NCI-H1105 (cell line): ENCODE measurements around the gene GAPDHS.

Experiments used
- DNase-seq: peaks from one replicate; lab custom pipeline; 2025; lab: John Stamatoyannopoulos, UW

The GAPDHS gene

DNA sequence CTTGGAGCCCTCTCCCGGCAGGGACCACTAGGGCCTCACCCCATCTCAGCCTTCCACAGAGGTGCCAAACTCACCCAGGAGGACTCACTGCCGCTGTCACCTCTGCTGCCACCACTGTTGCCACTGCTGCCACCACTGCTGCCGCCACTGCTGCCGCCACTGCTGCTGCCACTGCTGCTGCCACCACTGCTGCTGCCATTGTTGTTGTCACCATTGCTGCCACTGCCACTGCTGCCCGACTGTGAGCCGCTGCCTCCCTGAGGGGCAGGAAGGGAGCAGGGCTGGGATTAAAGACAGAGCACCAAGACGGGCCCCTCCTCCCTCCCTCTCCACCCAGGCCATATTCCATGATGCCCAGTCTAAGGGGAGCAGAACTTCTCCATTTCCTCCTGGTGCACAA lies 21.9 kb upstream of the GAPDHS start:
- DNase-seq: no peak

DNA sequence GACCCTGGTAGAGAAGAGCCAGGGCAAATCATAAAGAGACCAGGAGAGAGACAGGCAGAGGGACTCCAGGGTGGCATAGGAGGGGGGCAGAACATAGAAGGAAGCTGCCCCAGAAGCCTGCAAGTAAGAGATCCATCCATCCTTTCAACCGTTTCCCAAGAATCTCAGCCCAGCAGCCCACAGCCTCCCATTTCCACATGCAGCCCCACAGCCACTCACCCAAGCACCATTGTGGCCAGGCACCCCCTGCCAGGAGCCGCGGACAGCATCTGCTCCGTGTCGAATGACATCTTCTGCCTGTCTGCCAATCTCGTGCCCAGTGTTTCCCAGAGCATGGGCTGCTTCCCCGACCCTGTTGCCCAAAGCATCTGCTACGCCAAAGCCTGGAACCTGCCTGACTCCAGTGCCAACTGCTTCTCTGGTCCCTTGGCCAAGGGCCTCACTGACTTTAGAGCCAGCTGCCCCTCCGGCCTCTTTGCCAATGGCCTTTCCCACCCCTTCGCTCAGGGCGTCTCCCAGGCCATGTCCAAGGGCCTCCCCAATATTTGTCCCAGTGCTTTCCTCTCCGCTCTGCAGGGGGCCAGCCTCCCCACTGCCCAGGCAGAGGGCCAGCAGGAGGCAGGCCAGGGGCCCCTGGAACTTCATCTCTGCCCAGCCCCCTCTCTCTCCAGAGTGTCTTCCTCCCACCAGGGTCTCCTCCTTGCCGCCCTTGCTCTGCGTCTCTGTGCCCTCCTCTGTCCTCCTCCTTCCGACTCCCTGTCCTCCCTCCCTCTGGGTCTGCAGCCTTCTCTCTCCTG lies 20.2 kb upstream of the GAPDHS start:
- no peak for DNase-seq

DNA sequence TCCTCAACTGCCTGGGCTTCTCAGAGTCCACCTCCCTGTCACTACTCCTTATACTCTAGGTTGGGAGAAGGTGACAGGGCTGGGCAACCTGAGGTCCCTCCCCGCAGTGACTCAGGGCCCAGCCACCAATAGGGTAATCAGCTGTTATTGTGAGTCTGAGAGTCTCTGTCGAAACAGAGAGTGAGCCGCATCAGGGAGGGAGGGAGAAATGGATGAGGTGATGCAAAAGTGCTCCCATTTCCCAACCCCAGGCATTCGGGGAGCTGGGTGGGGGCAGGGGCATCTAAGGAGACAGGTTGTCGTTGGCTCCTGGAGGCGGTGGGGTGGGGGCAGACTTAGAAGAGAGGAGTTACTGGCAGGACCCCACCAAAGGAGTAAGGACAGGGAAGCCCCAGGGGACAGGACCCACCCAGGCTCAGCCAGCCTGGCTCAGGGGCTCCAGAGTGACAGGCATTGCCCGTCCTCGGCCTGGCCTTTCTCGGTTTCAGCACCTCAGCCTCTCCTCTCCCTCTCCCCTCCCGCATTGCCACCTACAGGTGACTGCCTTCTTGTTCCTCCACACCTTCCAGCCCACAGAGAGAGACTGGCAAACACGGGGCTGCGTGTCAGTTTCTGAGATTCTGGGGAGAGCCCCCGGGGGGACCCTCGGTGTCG lies 19.5 kb upstream of the GAPDHS start, which contains the start of gene DMKN:
DMKN (minus strand) TSS at position 22 of the 654 bp plus-strand sequence. CDS start 174 bp downstream, outside the sequence.
- DNase-seq: no peak

DNA sequence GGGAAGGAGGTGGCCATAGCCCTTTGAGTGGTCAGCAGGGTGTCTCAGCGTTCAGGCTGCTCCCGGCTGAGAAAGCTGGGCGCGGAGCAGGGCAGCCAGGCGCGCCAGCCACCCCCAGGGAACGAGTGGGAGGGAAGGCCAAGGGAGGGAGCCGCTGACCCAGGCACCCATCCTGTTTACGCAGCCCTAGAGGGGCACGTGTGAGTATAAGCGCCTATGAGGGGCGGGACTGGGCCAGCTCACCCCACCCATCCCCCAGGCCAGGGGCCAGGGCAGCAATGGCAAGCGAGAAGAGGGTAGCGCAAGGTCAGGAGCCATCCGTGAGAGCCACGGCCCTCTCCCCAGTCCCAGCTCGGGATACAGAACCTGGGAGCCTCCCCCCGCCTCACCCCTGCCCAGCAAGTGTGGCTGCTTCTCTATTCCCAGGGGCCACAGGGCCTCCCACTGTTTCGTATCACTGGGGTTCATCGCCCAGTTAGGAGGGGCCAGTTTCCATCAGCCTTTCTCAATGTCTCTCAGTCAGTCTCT lies 18.9 kb upstream of the GAPDHS start:
- no peak for DNase-seq

DNA sequence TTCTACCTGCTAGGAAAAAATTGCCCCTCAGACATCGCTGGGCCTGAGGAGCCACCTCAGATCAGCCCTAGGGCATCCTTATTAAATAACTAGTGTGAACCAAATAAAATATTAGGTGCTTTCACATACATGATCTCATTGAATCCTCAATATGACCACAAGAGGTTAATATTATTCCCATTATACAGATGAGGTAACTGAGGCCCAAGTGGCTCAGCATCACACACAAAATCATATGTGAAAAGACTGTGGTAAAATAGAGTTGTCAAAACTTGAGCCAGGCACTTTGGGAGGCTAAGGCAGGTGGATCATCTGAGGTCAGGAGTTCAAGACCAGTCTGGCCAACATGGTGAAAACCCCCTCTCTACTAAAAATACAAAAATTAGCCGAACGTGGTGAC lies 16.9 kb upstream of the GAPDHS start:
- DNase-seq: no peak

DNA sequence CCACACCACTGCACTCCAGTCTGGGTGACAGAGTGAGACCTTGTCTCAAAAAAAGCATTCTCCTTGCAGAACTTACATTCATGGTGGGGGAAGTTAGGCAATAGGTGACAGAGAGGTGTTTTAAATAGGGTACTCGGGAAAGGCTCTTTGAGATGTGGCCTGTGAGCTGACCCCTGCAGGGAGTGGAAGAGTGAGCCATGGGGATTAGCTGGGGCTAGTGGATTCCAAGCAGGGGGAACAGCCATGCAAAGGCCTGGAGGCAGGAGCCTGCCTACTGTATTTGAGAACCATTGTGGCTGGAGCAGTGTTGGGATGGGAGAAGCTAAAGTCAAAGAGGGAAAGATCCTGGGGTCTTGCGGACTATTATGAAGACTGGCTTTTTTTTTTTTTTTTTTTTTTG lies 15.9 kb upstream of the GAPDHS start:
- DNase-seq: no peak

DNA sequence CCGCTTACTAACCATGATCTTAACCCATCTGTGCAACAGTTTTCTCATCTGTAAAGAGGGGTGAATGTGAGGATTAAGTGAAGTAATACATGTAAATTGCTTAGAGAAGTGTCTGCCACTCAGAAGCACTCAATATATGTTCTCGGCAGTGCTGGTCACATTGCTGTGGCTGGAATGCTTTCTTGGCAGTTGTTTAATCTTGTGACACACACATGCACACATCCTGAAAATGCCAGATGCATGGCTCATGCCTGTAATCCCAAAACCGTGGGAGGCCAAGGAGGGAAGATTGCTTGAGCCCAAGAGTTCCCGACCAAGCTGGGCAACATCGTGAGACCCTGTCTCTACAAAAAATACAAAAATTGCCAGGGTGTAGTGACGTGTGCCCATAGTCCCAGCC lies 14.9 kb upstream of the GAPDHS start:
- DNase-seq: no peak

DNA sequence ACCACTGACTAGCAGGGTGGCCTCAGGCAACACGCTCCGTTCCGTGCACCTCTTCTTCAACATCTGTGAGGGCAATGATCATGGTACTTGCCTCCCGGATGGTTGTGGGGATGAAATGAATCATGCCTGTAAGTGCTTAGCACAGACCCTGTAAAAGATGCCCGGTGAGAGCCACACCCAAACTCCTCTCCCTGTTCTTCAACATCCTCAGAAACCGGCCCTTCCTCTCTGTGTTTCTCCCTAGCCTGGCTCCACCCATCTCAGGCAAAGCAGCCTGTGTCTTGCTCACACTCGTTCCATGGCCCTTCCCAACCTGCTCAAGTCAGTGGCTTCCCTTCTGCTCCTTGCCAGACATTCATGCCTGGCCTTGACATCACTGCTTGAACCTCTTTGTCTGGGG lies 14.0 kb upstream of the GAPDHS start:
- no peak for DNase-seq

DNA sequence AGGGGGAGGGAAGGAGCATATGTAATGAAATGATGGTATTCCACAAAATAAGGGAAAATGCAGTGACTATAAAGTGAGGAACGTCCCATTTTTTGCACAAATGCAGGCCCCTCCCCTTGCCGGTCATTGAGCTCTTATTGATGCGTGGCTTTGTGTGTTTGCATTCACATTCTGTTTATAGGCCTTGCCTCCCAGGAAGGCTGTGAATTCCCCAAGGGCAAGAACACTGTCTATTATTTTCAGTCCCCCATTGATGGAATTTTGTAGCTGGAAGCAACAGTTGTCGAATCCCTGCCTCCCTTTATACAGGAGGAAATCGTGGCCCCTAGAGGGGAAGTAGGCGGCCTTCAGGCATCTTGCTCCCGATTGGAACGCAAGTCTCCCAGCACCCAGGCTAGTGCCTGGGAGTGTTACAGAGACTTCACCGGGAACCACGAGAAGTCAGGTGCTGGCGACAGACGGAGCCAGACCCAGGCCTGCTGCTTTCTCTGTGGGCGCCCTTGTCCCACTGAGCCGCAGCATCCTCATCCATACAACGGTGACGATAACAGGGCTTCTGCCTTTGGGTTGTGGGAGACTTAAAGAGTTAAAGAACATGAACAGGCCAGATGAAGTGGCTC lies 12.0 kb upstream of the GAPDHS start:
- no peak for DNase-seq

DNA sequence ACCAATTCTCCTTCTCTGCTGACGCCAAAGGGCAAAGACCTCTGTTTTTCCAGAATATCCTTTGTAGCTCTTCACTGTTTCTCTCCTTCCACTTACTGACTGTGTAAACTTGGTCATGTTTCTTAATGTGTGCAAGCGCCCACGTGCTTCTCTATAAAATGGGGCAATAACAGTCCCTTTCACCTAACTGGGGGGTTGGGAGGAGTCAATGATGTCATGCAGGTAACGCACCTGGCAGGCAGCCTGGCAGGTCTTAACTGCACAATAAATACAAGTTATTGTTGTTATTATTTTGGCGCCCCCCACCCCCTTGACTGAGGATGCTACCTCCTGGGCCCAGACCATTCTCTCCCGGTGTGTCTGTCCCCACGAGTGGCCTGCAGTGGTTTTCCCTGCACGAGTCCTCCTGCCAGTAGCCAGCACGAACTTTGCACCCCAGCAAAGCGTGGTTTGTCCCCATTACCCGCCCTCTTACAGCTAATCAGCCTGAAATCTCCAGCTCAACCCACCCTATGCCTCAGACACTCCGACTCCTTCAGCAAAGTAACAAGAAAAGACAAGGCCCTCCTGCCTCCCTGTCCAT lies 10.4 kb upstream of the GAPDHS start:
- no peak for DNase-seq

DNA sequence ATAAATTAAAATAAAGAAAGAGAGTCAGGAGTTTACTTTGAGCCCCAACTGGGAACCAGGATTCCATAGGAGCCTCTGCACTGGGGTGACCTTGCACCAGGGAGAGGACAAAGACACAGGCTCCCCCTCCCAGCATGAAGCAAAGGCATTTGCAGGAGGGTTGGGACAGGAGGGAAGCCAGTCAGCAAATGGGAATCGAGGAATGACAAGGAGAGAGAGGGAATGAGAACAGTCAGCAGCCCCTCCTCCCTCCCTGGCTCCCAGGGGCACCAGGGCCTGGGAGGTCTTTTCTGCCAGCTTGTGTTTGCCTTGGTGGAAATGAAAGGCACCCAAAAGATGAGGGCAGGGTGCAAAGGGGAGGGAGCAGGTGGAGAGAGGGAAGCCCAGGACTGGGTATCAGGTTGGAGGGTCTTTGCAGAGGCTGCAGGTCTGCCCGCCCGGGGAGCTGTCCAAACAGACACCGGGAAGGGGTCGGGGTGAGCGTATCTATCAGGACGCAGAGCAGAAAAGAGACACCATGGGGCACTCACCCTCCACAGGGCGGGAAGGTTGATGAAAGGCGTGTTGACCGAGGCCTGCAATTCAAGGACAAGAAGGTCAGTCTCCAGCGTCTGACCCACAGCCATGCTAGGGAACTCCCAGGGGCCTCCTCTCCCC lies 8.9 kb upstream of the GAPDHS start:
- DNase-seq: no peak

DNA sequence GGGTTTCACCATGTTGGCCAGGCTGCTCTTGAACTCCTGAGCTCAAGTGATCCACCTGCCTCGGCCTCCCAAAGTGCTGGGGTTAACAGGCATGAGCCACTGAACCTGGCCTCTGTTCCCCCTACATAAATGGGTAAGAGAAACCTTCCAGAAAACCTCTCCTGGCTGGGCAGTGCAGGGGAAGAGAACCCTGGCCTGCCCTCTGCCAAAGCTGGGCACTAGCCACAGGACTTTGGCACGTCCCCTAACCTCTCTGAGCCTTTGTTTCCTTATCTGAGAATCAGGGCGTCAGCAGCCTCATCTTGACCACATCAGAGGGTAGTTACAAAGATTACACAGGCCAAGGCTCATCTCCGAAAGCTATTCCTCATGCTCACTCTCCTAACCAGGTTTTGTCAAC lies 7.4 kb upstream of the GAPDHS start:
- DNase-seq: no peak

DNA sequence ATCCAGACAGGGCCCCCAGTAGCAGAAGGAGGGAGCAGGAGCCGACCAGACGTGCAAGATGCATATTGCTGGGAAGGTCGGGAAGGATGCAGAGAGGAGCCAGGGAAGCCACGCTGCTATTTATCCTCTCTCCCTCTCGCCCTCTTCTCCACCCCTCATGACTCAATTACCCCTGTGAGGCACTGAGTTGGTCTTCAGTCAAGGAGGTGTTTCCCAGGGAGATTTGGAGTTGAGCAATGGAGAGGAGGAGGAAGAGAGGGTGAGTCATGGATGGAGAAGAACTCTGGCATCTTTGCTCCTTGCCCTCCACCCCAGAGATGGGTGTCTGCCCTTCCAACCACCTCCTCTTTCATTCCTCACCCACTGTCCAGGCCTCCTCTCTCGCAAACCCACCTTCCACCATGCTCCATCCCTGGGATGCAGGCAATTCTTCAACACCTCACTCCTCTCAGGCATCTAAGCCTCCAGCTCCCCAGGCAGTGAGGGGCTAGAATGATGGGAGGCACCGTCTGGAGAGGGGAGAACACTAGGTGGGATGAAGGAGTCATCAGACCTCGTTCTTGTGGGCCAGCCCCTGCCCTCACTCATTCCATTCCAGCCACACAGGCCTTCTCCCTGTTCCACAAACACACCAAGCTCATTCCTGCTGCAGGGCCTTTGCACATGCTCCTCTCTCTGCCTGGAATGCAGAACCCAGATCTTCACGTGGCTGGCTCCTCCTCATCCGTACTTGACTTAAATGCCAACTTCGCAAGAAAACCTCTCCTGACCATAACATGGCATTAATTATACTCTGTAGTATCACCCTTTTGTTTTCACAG lies 4.8 kb upstream of the GAPDHS start, which contains the start of gene SBSN:
SBSN (minus strand) TSS at position 94 of the 821 bp plus-strand sequence; CDS start at position 64, 30 bp downstream.
- no peak for DNase-seq

DNA sequence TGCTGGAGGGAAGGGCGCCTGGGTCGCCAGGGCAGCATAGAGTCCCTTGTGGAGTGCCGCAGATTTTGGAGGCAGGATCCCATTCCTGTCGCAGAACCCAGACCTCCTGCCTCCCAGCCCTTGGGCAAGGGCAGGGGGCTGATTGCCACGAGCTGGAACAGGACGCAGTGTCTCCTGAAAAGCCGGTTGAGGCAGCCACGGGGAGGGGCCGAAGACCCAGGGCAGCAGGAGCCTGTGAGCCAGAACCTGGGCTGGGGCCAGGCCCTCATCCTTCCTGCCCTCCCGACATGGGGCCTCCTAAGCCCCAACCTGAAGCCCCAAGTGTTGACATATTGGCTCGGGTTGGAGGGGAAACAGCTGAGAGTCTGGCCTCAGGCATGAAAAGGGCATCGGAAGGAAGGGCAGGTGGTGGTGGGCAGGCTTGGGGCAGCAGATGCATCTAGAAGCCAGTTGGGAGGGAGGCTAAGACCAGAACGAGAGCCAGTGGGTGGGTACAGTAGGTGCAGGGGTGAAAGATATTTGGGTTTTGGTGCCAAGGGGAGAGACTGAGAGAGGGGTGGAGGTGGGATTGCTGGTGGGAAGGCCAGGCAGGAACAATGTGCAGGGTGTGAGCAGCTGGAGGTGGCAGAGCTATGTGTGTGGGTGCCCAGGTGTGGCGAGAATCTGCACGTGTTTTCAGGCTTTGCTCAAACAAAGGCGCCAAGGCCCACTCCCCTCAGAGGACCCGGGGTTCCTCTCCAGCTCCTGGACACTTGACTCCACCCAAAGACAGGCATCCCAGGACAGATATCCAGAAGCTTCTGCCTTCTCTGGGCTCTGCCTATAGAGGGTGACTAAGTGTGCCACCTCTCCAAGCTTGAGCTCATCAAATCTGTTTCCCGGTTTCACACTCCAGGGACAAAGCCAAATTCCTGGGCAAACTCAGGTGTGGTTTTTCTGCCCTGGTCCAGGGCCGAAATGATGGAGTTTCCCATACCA lies 3.7 kb upstream of the GAPDHS start:
- DNase-seq: no peak

DNA sequence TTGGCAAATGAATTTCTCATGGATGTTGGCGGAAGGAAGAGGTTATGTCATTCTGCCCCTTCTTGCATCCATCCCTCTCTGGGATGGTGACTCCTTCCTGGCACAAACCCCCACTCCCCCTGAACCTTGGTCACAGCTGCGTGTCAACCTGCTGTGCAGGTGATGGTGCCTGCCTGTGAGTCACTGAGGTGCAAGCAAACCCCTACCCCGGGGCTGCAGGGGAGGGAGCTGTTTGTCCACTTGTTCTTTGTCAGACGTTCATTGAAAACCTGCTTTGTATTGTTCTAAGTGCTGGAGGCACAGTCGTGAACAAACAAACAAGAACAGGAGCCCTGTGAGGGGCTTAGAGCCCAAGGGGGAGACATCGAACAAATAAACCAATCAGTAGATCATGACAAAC lies 2.0 kb upstream of the GAPDHS start:
- DNase-seq: no peak

DNA sequence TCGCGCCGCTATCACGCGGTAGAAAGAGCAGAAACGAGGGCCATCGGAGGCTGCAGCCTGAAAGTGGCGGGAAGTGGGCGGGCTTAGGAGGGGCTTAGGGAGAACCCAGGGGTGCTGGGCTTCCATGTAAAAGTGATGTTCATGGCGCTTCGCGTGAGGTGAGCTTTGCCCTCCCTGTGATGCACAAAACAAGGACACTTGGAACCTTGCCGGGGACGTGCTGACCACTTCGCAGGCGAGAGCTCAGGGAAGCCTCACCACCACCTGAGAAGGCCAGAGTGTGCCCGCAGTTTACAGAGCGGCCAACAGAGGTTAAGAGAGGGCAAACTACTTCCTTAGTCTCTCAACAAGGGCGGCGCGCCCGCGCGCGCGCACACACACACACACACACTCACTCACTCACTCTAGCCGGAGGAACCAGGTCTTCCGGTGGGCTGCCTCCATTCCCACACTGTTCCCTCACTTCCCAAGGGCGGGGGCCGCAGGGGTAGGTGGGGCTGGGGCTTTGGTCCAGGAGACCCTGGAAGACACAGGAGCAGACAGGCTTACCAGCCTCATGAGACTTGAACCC lies 651 bp downstream of the GAPDHS start:
- no peak for DNase-seq

DNA sequence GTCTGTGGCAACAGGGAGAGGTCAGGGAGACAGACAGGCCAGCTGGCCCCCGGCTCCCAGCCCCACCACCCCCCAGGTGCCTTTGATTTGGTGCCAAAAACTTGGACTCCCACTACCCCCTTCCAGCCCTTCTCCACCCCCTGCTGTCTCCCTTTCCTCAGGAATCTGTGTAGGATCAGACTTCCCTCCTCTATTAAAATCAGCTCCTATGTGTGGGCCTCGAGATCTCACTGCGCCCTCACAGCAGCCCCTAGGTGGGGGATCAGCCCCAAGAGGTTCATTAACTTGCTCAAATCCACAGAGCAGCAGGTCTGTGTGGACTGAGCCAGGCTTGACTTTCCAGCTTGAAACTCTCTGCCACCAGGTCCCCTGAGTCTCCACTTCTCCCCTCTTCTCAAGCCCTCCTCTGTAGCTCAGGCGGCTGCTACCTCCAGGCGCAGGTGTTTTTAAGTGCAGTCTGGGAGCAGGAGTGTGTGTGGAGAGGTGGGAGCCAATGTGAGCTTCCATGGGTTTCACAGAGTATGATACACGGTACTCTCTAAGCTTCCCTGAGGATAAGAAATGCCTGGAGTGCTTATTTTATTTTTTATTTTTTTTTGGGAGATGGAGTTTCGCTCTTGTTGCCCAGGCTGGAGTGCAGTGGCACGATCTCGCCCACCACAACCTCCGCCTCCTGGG lies 1.7 kb downstream of the GAPDHS start:
- DNase-seq: no peak

DNA sequence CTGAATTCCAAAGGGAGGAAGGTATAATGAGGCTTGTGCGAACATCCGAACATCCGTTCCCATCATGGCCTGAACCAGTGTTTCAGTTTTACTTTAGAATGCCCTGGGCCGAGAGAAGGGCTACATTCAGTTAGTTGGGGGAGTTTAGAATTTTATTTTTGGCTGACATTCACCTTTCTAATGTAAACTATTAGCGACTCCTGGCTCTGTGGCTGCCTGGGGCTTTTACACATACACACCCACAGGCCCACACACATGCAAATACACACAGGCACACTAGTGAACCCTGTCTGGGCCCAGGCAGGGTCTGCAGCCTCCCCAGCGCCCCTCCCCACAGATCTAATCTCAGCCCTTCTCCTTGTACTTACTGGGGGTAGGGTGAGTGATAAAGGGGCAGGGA lies 6.1 kb downstream of the GAPDHS start:
- DNase-seq: no peak

DNA sequence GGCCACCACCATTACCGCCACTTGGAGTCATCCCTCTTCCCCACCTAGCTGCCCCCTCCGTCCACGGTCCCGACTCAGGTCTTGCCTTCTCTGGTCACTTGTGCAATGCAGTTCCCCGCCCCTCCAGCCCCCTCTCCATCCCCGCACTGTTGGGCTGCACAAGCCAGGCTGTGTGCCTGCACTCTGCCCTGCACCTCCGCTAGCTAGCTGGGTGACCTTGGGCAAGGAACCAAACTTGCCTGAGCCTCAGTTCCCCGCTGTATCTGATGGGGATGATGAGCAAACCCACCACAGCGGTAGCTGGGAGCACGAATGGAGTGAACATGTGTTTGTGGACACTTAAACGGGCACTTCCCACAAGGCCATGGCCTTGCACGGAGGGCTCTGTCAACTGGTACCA lies 6.6 kb downstream of the GAPDHS start:
- DNase-seq: no peak
